ENCODE data around the gene ZNF775.

DNA sequence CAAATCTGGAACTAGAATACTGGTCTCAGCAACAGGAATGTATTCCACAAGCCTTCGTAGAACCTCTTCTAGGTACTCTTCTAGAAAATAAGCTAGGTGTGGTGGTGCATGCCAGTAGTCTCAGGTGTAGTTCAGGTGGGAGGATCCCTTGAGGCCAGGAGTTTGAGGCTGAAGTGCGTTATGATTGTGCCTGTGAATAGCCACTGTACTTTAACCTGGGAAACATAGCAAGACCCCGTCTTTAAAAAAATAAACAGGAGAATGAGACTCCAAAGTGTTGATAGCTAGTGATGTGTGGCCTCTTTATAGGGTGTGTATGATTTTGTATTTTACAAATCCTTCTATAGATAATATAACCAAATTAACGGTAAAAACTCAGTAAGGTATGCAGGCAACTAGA, 1.5 kb upstream of the ZNF775 start:
- TF ChIP-seq, protein P1, sequence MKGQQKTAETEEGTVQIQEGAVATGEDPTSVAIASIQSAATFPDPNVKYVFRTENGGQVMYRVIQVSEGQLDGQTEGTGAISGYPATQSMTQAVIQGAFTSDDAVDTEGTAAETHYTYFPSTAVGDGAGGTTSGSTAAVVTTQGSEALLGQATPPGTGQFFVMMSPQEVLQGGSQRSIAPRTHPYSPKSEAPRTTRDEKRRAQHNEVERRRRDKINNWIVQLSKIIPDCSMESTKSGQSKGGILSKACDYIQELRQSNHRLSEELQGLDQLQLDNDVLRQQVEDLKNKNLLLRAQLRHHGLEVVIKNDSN (IDR thresholded peaks at IDR 0.05): no peak
- TF ChIP-seq EP300 (IDR thresholded peaks at IDR 0.05; ENCODE audit: borderline replicate concordance) (no peak), ZBTB7A (IDR thresholded peaks at IDR 0.05; ENCODE audit: low read depth) (no peak), NFIC (IDR thresholded peaks at IDR 0.05) (no peak), TAF1 (IDR thresholded peaks at IDR 0.05; ENCODE audit: low read depth) (no peak), FOXM1 (IDR thresholded peaks at IDR 0.05; ENCODE audit: borderline replicate concordance, low read depth) (no peak), TEAD4 (IDR thresholded peaks at IDR 0.05) (no peak), EGR1 (IDR thresholded peaks at IDR 0.05) (no peak)
- TF ChIP-seq, protein P2, sequence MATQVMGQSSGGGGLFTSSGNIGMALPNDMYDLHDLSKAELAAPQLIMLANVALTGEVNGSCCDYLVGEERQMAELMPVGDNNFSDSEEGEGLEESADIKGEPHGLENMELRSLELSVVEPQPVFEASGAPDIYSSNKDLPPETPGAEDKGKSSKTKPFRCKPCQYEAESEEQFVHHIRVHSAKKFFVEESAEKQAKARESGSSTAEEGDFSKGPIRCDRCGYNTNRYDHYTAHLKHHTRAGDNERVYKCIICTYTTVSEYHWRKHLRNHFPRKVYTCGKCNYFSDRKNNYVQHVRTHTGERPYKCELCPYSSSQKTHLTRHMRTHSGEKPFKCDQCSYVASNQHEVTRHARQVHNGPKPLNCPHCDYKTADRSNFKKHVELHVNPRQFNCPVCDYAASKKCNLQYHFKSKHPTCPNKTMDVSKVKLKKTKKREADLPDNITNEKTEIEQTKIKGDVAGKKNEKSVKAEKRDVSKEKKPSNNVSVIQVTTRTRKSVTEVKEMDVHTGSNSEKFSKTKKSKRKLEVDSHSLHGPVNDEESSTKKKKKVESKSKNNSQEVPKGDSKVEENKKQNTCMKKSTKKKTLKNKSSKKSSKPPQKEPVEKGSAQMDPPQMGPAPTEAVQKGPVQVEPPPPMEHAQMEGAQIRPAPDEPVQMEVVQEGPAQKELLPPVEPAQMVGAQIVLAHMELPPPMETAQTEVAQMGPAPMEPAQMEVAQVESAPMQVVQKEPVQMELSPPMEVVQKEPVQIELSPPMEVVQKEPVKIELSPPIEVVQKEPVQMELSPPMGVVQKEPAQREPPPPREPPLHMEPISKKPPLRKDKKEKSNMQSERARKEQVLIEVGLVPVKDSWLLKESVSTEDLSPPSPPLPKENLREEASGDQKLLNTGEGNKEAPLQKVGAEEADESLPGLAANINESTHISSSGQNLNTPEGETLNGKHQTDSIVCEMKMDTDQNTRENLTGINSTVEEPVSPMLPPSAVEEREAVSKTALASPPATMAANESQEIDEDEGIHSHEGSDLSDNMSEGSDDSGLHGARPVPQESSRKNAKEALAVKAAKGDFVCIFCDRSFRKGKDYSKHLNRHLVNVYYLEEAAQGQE (IDR thresholded peaks at IDR 0.05; ENCODE audit: low read depth): no peak

Measured in Ishikawa (cell line).